Femur (tissue), 1 donor: Measurements from ENCODE around the gene MMP17.

Source experiments
- DNase-seq: peaks from one replicate; pipeline ENCODE4 v3.0.0-alpha.2; 2017

MMP17 gene

DNA sequence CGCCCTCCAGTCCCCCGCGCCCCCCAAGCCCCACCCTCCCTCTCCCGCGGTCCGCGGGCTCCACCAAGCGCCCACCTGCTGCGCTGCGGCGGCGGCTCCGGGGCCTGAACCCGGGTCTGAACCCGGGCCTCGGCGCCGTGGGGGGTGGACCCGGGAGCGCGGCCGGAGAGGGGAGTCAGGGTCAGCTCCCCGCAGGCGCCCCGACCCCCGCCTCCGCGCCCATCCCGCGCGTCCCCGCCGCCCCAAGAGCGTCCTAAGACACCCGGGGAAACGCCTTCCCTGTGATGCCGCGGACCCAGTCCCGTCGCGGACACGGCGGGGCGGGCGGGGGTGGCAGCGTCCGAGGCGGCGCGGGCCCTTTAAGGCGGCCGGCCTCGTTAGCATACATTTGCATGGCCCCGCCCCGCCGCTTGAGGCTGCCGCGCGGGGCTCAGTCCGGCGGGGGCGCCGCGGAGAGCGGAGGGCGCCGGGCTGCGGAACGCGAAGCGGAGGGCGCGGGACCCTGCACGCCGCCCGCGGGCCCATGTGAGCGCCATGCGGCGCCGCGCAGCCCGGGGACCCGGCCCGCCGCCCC, at the start of gene MMP17:
Gene MMP17, plus strand, starts transcription at position 433 of the 574 bp plus-strand sequence. Its CDS starts 102 bp downstream, at position 535.
- peak; percentile 67 for DNase-seq

- DNase-seq: no peak
Measured at GRCh38 chr12:131779027-131779426, 49.2 kb upstream of the MMP17 start.

DNA sequence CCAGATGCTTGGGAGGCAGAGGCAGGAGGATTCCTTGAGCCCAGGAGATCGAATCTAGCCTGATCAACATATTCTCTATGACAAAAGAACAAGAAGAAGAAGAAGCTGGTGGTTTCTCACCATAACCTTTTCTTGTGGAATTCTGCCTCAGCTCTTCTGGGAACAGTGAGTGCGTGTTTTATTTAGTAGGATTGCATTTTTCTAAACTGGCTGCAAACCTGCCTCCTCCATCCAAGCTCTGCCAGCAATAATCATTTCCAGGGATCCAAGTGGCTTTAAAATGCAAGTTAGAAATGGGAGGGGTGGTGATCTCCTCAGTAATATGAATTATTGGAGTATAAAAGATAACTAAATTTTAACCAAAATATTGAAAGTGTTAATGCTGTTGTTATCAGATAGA, 46.1 kb upstream of the MMP17 start:
- no peak for DNase-seq

GRCh38 chr12:131783915-131784541, 44.2 kb upstream of the MMP17 start:
- no peak for DNase-seq

- no peak for DNase-seq
Measured at GRCh38 chr12:131784909-131785762, 43.1 kb upstream of the MMP17 start.

DNA sequence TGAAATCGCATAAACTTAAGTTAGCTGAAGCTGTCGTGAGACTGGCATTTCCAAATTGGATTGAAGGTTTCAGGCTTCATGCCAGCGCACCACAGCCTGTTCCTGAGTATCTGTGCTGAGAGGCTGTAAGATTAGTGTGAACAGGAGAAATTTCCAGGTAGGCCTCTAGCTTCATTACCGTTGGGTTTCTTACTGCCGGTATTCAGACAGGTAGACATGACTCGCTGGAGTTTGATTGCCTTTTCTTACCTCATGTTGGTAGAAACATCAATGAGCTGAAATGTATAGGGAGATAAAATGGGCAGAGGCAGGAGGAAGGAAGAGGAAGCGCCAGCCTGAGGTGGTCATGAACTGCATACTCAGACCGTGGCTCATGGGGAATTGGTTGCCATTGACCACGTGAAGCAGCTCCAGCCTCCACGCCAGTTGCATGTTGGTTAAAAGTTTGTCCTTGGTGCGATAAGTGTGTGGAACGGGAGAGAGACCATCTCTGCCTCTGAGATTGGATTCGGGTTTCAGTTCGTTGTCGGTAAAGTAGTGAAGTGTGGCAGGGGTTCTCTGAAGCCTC, 42.3 kb upstream of the MMP17 start:
- no peak for DNase-seq

GRCh38 chr12:131786331-131786730, 41.9 kb upstream of the MMP17 start:
- no peak for DNase-seq

GRCh38 chr12:131787143-131787660, 41.0 kb upstream of the MMP17 start:
- DNase-seq: no peak

- DNase-seq: no peak
Measured at GRCh38 chr12:131788070-131788469, 40.1 kb upstream of the MMP17 start.

GRCh38 chr12:131789638-131790037, 38.6 kb upstream of the MMP17 start:
- no peak for DNase-seq

- no peak for DNase-seq
Measured at GRCh38 chr12:131793243-131794022, 34.8 kb upstream of the MMP17 start.

DNA sequence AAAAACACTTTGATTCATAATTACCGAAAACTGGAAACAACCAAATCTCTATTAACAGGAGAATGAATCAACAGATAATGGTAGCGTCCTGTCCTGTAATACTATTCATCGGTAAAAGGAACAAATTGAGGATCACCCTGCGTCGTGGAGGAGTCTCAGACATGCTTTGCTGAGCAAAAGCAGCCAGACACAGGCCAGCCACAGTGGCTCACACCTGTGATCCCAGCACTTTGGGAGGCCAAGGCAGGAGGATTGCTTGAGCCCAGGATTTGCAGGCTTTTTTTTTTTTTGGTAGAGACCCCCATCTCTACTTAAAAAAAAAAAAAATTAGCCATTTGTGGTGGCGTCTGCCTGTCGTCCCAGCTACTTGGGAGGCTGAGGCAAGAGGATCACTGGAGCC, 34.1 kb upstream of the MMP17 start:
- DNase-seq: no peak

- no peak for DNase-seq
Measured at GRCh38 chr12:131794573-131794972, 33.6 kb upstream of the MMP17 start.

- no peak for DNase-seq
Measured at GRCh38 chr12:131795064-131795463, 33.1 kb upstream of the MMP17 start.

DNA sequence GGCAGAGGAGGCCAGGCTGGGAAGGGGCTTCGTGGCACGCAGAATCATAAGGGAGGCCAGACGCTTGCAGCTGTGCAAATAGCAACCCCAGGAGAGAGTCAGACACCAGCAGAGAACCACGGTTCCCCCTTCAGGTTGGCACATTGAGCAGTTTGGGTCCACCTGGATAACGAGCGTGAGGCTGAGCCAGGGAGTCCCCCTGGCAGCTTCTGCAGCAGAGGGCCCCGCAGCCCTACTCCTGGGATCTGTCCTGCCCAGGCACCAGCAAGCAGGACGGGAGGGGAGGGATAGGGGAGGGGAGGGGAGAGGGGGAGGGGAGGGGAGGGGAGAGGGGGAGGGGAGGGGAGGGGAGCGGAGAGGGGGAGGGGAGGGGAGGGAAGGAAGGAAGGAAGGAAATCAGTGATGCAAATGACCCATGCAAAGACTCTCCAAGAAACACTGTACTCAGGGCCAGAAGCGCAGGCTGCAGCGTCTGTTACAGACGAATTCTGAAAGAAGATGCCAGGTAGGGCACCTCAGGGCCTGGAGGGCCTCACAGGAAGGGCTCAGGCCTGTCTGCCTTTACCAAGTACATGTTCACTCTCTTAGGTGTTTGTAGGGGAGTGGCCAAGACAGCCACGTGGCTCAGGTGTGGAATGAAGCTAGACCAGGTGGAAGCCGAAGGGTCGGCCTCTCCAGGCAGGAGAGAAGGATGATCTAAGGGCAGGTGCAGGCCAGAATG, 32.3 kb upstream of the MMP17 start:
- no peak for DNase-seq

DNA sequence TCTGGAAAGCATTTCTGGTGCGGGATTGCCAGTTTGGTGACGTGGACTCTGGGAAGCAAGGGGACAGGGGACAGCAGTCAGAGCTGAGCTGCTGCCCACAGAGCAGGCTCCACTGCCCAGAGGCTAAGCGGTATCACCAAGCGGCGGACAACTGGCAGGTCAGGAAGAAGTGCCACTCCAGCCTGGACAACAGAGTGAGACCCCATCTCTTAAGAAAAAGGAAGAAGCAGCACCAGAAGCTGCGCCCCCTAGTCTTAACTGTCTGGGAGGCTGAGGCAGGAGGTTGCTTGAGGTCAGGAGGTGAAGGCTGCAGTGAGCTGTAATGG, 31.8 kb upstream of the MMP17 start:
- DNase-seq: no peak

DNA sequence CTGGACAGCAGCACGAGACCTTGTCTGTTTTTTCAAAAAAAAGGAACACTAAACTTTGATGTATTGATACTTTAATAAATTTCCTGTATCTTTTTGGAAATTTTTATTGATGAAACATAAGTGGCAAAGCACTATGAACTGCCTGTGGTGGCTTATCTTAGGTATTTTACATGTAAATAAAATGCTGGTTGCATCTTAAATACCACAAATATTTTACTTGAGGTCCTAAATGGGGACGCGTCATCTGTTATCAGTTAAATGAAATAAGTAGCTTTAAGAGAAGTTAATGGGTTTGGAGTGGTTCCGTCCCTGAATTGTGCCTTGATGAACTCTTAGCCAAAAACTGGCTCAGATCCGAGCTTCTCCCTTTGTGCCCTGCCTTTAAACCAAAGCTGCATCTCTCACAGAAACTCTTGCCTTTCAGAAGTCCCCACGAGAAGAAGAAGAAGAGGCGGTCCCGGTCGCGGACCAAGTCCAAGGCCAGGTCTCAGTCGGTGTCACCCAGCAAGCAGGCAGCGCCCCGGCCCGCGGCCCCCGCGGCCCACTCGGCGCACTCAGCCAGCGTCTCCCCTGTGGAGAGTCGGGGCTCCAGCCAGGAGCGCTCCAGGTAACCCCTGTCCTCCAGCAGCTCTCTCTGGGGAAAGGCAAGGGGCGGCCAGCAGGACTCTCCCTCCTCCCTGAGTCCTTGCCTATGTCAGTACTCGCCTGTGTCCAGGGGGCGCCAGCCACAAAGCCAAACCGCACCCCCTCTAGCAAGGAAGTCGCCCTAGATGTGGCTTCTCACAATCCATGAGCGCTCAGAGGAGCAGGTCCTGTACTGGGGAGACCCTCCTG, 31.2 kb upstream of the MMP17 start:
- no peak for DNase-seq

- DNase-seq: no peak
Measured at GRCh38 chr12:131797588-131797934, 30.6 kb upstream of the MMP17 start.

DNA sequence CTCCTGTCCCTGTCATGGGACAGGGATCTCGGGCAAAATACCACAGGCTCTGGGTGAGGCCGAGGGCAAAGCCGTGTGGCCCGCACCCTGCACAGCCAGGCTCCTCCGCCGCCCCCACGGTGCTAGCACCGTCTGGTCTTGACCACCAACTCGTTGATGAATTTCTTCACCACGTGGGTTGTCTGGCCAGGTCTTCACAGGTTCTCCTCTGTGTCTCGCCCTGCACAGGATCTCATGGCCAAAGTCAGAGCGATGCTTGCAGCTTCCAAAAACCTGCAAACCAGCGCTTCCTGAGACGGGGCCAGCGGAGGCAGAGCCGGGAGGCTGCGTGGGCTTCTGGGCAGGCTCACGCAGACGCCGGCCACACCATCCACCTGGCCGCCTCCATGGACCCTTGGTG, 29.0 kb upstream of the MMP17 start:
- no peak for DNase-seq

DNA sequence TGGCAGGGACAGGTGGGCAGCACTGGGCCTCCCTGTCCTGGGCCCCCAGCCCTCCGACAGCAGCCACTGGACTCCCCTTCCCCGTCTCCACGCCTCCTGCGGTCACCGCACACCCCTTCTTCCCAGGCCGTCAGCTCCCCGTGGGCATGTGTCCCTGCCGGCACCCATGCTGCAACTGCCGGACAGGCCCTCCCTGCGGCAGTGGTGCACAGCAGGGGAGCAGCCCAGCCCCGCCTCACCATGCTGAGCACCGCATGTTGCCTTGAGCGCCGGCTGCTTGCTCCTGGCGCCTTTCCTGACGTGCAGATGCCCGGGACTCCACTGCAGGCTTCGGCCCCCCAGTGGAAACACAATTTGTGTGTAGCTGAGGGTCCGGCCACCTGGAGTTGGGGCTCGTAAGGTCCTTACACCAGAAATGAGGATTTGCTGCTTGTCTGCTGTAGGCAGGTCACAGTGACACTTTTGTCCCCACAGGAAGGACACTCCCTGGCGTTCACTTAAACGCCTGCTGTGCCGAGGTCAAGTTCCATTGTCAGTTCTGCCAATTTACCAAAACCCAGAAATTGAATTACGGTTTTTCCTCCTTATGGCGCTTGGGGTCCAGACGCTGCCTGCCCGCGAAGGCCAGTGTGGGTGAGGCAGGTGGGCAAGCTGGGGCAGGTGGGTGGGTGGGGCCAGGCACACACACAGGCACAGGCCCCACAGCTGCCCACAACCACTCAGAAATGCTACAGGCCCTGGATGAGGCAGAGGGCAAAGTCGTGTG, 28.2 kb upstream of the MMP17 start:
- no peak for DNase-seq
